Astrocyte (in vitro differentiated cells and primary cell): ENCODE measurements around the gene PSMA4.

Experiments used
- EZH2 ChIP-seq: IDR thresholded peaks from 2 replicates; pipeline ENCODE4 v1.6.1; 2012; ENCODE audit warnings: mild to moderate bottlenecking, low read length, inconsistent platforms; ENCODE audit not compliant: insufficient read depth
- TF ChIP-seq, protein P1 (sequence below): IDR thresholded peaks from 2 replicates; pipeline ENCODE4 v1.5.1; 2011; ENCODE audit warnings: low read depth, mild to moderate bottlenecking, inconsistent platforms, low read length, moderate library complexity; ENCODE audit not compliant: insufficient read depth

DNA sequence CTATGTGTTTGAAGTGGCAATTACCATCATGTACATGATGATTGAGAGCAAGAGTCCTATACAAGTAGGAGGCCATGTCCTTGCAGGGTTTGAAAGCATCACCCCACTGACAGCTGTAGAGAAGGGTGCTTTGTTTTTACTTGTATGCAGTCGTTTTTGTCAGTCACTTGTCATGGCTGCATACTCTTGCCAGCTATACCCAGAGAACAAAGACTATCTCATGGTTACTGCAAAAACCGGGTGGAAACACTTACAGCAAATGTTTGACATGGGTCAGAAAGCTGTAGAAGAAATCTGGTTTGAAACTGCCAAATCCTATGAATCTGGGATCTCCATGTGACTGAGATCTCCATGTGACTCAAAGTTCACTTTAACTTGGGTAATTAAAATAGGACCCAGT, 6.9 kb upstream of the PSMA4 start:
- TF ChIP-seq, protein P1, sequence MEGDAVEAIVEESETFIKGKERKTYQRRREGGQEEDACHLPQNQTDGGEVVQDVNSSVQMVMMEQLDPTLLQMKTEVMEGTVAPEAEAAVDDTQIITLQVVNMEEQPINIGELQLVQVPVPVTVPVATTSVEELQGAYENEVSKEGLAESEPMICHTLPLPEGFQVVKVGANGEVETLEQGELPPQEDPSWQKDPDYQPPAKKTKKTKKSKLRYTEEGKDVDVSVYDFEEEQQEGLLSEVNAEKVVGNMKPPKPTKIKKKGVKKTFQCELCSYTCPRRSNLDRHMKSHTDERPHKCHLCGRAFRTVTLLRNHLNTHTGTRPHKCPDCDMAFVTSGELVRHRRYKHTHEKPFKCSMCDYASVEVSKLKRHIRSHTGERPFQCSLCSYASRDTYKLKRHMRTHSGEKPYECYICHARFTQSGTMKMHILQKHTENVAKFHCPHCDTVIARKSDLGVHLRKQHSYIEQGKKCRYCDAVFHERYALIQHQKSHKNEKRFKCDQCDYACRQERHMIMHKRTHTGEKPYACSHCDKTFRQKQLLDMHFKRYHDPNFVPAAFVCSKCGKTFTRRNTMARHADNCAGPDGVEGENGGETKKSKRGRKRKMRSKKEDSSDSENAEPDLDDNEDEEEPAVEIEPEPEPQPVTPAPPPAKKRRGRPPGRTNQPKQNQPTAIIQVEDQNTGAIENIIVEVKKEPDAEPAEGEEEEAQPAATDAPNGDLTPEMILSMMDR = no peak
- TF ChIP-seq EZH2 = no peak
